HepG2 (cell line): ENCODE measurements around the gene AP2A2. TPM values are rescaled to one million over a fixed set of nuclear protein-coding genes. Genes with fewer than 3 reads are reported as not detected.
A peak's percentile ranks its signal among the peaks of the same experiment; 100 is the strongest.

Experiments
- ATAC-seq: fragments of 200-7000 bp; cut with Tn5 transposase; 3 replicates; pipeline ENCODE4 v1.9.1; 2020; ENCODE audit warnings: mild to moderate bottlenecking, moderate library complexity
- BruUV-seq: library from RNA; stranded (reverse); fragments of 400-500 nt; replicated peaks from 2 replicates; lab custom pipeline; 2021; lab: Mats Ljungman, UMichigan
- CTCF ChIA-PET: fragments of 300-600 bp; formaldehyde crosslinking; extraction: SDS; loops from one replicate; lab custom pipeline; 2021; ENCODE audit warnings: low total read pairs, inconsistent platforms, low intra/inter-chr PET ratio; lab: Yijun Ruan, JAX
- POLR2A ChIA-PET: fragments of 350-600 bp; sonication (Branson Sonifier 250); formaldehyde crosslinking; loops from one replicate; lab custom pipeline; 2020; ENCODE audit warnings: antibody characterized with exemption, inconsistent platforms; lab: Yijun Ruan, JAX
- DNase-seq: peaks from one replicate; pipeline ENCODE4 v3.0.0-alpha.2; 2015; ENCODE audit warnings: low spot score
- FAIRE-seq: peaks from 3 replicates; lab custom pipeline; 2011; peaks lifted over from hg19 to GRCh38; lab: Jason Lieb, UNC
- H2AFZ ChIP-seq: one replicate; pipeline ENCODE4 v1.6.1; 2011; ENCODE audit warnings: low read length, inconsistent platforms
- H3K27ac ChIP-seq: fragments of 300-600 bp; 3 replicates; pipeline ENCODE4 v1.8.0; 2011; ENCODE audit warnings: mixed run types, mild to moderate bottlenecking, mixed read lengths, low read length, inconsistent platforms; ENCODE audit not compliant: insufficient read depth; ENCODE audit errors: extremely low read length
- H3K27me3 ChIP-seq, 2 experiments: fragments of 200-600 bp in 1 of 2; 2 replicates in 1 of 2; 3 replicates in 1 of 2; pipeline versions ENCODE4 v1.6.0 to v1.8.0; 2011; ENCODE audit warnings: low read length in 2 of 2, mild to moderate bottlenecking in 2 of 2, moderate library complexity in 2 of 2, inconsistent platforms in 1 of 2; ENCODE audit not compliant: insufficient read depth in 2 of 2, control insufficient read depth in 1 of 2
- H3K36me3 ChIP-seq, 2 experiments: fragments of 200-600 bp in 1 of 2; replicated peaks in 1 of 2; 2 replicates in 1 of 2; 3 replicates in 1 of 2; pipeline versions ENCODE4 v1.5.1 to v1.8.0; 2011; ENCODE audit warnings: low read length in 2 of 2, inconsistent platforms in 1 of 2; ENCODE audit not compliant: insufficient read depth in 2 of 2, control insufficient read depth in 1 of 2
- H3K4me1 ChIP-seq: 2 replicates; pipeline ENCODE4 v1.5.1; 2012; ENCODE audit warnings: low read length, inconsistent platforms; ENCODE audit not compliant: insufficient read depth
- H3K4me2 ChIP-seq: 2 replicates; pipeline ENCODE4 v1.6.0; 2011; ENCODE audit warnings: low read depth, low read length, inconsistent platforms
- H3K4me3 ChIP-seq, 3 experiments: fragments of 200-600 bp in 1 of 3; sonication (generic), shearing (Covaris generic) in 1 of 3; replicated peaks in 1 of 3; 2 replicates each; pipeline ENCODE4 v1.5.1; 2011 to 2016; ENCODE audit warnings: low read length in 3 of 3, inconsistent platforms in 2 of 3, low read depth in 2 of 3, mild to moderate bottlenecking in 2 of 3, control low read depth in 1 of 3, mixed read lengths in 1 of 3; ENCODE audit not compliant: insufficient read depth in 1 of 3
- H3K79me2 ChIP-seq: one replicate; pipeline ENCODE4 v1.6.1; 2011; ENCODE audit warnings: low read length, inconsistent platforms; ENCODE audit not compliant: insufficient read depth
- H3K9ac ChIP-seq: 2 replicates; pipeline ENCODE4 v1.6.0; 2011; ENCODE audit warnings: mild to moderate bottlenecking, low read depth, low read length, inconsistent platforms; ENCODE audit not compliant: insufficient read depth
- H3K9me3 ChIP-seq: 2 replicates; pipeline ENCODE4 v1.5.1; 2012; ENCODE audit warnings: mild to moderate bottlenecking, low read length
- H4K20me1 ChIP-seq: 2 replicates; pipeline ENCODE4 v1.6.0; 2011; ENCODE audit warnings: inconsistent platforms, mild to moderate bottlenecking, low read length, moderate library complexity; ENCODE audit not compliant: insufficient read depth
- POLR2G ChIP-seq: fragments of 200-400 bp; formaldehyde crosslinking; IDR thresholded peaks from 2 replicates; pipeline ENCODE4 v1.6.1; 2018; ENCODE audit warnings: mild to moderate bottlenecking, low read depth, low read length, moderate library complexity
- WGBS: methylation state at CpG from one replicate; pipeline ENCODE4 v1.1.6; 2017; ENCODE audit warnings: low lambda C conversion rate; 5-methylcytosine and 5-hydroxymethylcytosine counted together
- in situ Hi-C: cut with HindIII; loops from 2 replicates; pipeline ENCODE4 v1.10.0; 2017; ENCODE audit warnings: low pct_unique_long_range_greater_than_20kb; ENCODE audit not compliant: extremely low pct_ligation_motif_present
- intact Hi-C: fragments of 100-400 bp; cut with micrococcal nuclease; formaldehyde crosslinking; loops from one replicate; pipeline ENCODE4 v1.10.0; 2022; ENCODE audit not compliant: unreplicated experiment
- polyA plus RNA-seq, 8 experiments: library from polyadenylated mRNA; depleted of rRNA in 3 of 8; stranded (reverse) in 7 of 8; unstranded in 1 of 8; fragments of >200 nt; fragmentation: Illumina TruSeq in 4 of 8; extraction: Trizol in 4 of 8; gene quantifications; 2 replicates each; pipeline versions ENCODE4 v1.2.1 to v1.2.3, GENCODE V29; 2011 to 2016; ENCODE audit warnings: low read depth in 4 of 8, missing spikeins in 1 of 8, mixed read lengths in 1 of 8; ENCODE audit not compliant: insufficient read depth in 1 of 8
- total RNA-seq, 5 experiments: library from RNA; depleted of rRNA; stranded (reverse); fragments of >200 nt; fragmentation: Illumina TruSeq; extraction: Trizol; gene quantifications; 2 replicates each; pipeline ENCODE4 v1.2.3, GENCODE V29; 2016; ENCODE audit warnings: low read depth in 1 of 5
- TF ChIP-seq, protein P1 (sequence below): sonication (generic); formaldehyde crosslinking; IDR thresholded peaks from 2 replicates; pipeline ENCODE4 v1.5.1; 2020; ENCODE audit warnings: mild to moderate bottlenecking, missing genetic modification reagents, borderline replicate concordance

The AP2A2 gene
- total and polyA plus RNA-seq, 2 of the 13 experiments (the other 11 are each of a cell fraction or from before 2014, with no cell fraction given), result 25.7 to 75.7 TPM

DNA sequence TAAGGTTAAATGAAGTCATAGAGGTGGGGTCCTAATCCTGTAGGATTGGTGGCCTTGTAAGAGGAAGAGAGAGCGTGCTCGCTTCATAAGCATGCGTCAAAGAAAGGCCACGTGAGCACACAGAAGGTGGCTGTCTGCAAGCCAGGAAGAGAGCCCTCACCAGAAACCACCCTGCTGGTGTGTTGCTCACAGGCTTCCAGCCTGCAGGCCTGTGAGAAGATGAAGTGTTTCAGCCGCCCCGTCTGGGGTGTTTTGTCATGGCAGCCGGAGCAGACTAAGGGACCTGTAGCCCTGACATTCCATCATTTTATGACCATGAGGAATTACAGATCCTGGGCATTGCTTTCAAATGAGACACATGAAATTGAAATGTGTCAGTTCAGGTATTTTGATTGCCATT, 32.4 kb downstream of the AP2A2 start:
- intact Hi-C loops (no loop called here), in situ Hi-C loops (no loop called here)
- Histone ChIP-seq H4K20me1 (no peaks in the 10 kb centered on the region), H3K27me3 (no peaks in the 10 kb centered on the region), H2AFZ (no peak overlapping the region), H3K36me3 (peaks cover 7 to 29% of the 10 kb centered on the region in 2 experiments), H3K4me2 (no peak overlapping the region), H3K4me1 (peaks cover 52% of the 10 kb centered on the region), H3K9me3 (no peaks in the 10 kb centered on the region), H3K4me3 (no peak overlapping the region), H3K9ac (no peak overlapping the region), H3K27ac (no peak overlapping the region), H3K79me2 (peaks cover 42% of the 10 kb centered on the region)
- ChIA-PET POLR2A (no interaction called here), CTCF (no interaction called here)
- TF ChIP-seq POLR2G, result 0 out of 2 replicates have a peak, but pooled peaks have one; percentile 4
- TF ChIP-seq, protein P1, sequence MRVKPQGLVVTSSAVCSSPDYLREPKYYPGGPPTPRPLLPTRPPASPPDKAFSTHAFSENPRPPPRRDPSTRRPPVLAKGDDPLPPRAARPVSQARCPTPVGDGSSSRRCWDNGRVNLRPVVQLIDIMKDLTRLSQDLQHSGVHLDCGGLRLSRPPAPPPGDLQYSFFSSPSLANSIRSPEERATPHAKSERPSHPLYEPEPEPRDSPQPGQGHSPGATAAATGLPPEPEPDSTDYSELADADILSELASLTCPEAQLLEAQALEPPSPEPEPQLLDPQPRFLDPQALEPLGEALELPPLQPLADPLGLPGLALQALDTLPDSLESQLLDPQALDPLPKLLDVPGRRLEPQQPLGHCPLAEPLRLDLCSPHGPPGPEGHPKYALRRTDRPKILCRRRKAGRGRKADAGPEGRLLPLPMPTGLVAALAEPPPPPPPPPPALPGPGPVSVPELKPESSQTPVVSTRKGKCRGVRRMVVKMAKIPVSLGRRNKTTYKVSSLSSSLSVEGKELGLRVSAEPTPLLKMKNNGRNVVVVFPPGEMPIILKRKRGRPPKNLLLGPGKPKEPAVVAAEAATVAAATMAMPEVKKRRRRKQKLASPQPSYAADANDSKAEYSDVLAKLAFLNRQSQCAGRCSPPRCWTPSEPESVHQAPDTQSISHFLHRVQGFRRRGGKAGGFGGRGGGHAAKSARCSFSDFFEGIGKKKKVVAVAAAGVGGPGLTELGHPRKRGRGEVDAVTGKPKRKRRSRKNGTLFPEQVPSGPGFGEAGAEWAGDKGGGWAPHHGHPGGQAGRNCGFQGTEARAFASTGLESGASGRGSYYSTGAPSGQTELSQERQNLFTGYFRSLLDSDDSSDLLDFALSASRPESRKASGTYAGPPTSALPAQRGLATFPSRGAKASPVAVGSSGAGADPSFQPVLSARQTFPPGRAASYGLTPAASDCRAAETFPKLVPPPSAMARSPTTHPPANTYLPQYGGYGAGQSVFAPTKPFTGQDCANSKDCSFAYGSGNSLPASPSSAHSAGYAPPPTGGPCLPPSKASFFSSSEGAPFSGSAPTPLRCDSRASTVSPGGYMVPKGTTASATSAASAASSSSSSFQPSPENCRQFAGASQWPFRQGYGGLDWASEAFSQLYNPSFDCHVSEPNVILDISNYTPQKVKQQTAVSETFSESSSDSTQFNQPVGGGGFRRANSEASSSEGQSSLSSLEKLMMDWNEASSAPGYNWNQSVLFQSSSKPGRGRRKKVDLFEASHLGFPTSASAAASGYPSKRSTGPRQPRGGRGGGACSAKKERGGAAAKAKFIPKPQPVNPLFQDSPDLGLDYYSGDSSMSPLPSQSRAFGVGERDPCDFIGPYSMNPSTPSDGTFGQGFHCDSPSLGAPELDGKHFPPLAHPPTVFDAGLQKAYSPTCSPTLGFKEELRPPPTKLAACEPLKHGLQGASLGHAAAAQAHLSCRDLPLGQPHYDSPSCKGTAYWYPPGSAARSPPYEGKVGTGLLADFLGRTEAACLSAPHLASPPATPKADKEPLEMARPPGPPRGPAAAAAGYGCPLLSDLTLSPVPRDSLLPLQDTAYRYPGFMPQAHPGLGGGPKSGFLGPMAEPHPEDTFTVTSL (CRISPR knock-in tag), result no peak
- WGBS, result 100% methylated on average over 7 of the region's 7 CpGs
- DNase-seq (no peak), FAIRE-seq (no peak), ATAC-seq (no peak)
- BruUV-seq, result no TSS peak
